Measurements from ENCODE around the gene NME3. TPM values are rescaled to one million over a fixed set of nuclear protein-coding genes. Genes with fewer than 3 reads are reported as not detected.

NME3 gene
- total RNA-seq, 1 donor from 2014 or later = 33.6 TPM

Small RNA genes lying within 50 kb of the gene (microRNA-seq; reads per million reads assigned to microRNA genes)
- gene MIR3177 = not detected

Other genes starting within 250 kb of the NME3 start
- 28.9 TPM for gene TMEM204, start 237.9 kb downstream of the NME3 start, total RNA-seq
- 8.4 TPM for gene IFT140, start 159.5 kb downstream of the NME3 start, total RNA-seq
- gene CRAMP1, start 159.2 kb downstream of the NME3 start, total RNA-seq = 10.0 TPM
- 30.6 TPM for gene JPT2, start 93.3 kb downstream of the NME3 start, total RNA-seq
- 61.4 TPM for gene MAPK8IP3, start 65.3 kb downstream of the NME3 start, total RNA-seq
- 7.1 TPM for gene EME2, start 1.3 kb upstream of the NME3 start, total RNA-seq
- gene MRPS34, start 1.6 kb upstream of the NME3 start, total RNA-seq = 91.8 TPM
- 37.5 TPM for gene SPSB3, start 11.0 kb upstream of the NME3 start, total RNA-seq
- 34.8 TPM for gene NUBP2, start 11.4 kb upstream of the NME3 start, total RNA-seq
- gene IGFALS, start 22.2 kb upstream of the NME3 start, total RNA-seq = 0.11 TPM
- gene HAGH, start 55.3 kb upstream of the NME3 start, total RNA-seq = 163 TPM
- gene FAHD1, start 55.7 kb upstream of the NME3 start, total RNA-seq = 31.0 TPM
- not detected for gene MEIOB, start 100.6 kb upstream of the NME3 start, total RNA-seq
- gene HS3ST6, start 146.9 kb upstream of the NME3 start, total RNA-seq = not detected
- gene MSRB1, start 171.7 kb upstream of the NME3 start, total RNA-seq = 22.8 TPM
- 304 TPM for gene RPL3L, start 183.1 kb upstream of the NME3 start, total RNA-seq
- gene NDUFB10, start 188.0 kb upstream of the NME3 start, total RNA-seq = 723 TPM
- 770 TPM for gene RPS2, start 193.3 kb upstream of the NME3 start, total RNA-seq
- not detected for gene RNF151, start 195.3 kb upstream of the NME3 start, total RNA-seq
- 20.3 TPM for gene TBL3, start 200.5 kb upstream of the NME3 start, total RNA-seq
- not detected for gene NOXO1, start 209.9 kb upstream of the NME3 start, total RNA-seq
- 28.3 TPM for gene GFER, start 212.7 kb upstream of the NME3 start, total RNA-seq
- gene SYNGR3, start 218.4 kb upstream of the NME3 start, total RNA-seq = 0.32 TPM
- 17.2 TPM for gene ZNF598, start 238.3 kb upstream of the NME3 start, total RNA-seq
- not detected for gene NPW, start 248.2 kb upstream of the NME3 start, total RNA-seq

All from Right ventricle myocardium superior (tissue), 1 donor.